Measurements from ENCODE around the gene DAAM1.

DNA sequence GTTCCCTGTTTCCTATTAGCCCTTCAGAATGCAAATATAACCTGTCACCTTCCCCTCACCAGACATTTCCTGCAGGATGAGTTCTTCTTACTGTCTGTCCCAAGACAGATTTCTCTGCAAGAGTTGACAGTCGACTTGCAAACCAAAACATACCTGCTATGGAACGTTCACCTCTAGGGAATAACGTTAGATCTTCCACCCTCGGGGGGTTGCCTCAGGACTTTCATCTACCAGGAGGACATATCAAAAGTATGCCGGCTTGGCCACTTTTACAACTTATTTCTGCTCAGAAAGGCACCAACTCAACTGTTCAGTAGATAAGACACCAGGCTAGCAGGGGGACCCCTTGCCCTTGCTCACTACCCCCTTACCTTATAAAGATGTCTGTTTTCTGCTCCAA, 92.5 kb downstream of the DAAM1 start:
- TF ChIP-seq ZNF384 (IDR thresholded peaks at IDR 0.05) (no peak), FOXK2 (IDR thresholded peaks at IDR 0.05) (no peak), FOXM1 (IDR thresholded peaks at IDR 0.05; ENCODE audit: borderline replicate concordance) (no peak), LEF1 (IDR thresholded peaks at IDR 0.05; ENCODE audit: borderline replicate concordance) (no peak), SP1 (IDR thresholded peaks at IDR 0.05) (no peak), TARDBP (IDR thresholded peaks at IDR 0.05) (no peak), ARNT (IDR thresholded peaks at IDR 0.05) (no peak), FOXA1 (IDR thresholded peaks at IDR 0.05) (no peak), CTBP1 (IDR thresholded peaks at IDR 0.05; ENCODE audit: borderline replicate concordance) (no peak)
- TF ChIP-seq, protein P1, sequence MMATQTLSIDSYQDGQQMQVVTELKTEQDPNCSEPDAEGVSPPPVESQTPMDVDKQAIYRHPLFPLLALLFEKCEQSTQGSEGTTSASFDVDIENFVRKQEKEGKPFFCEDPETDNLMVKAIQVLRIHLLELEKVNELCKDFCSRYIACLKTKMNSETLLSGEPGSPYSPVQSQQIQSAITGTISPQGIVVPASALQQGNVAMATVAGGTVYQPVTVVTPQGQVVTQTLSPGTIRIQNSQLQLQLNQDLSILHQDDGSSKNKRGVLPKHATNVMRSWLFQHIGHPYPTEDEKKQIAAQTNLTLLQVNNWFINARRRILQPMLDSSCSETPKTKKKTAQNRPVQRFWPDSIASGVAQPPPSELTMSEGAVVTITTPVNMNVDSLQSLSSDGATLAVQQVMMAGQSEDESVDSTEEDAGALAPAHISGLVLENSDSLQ (IDR thresholded peaks at IDR 0.05) = no peak

Measured in HEK293T (cell line).